GM19328 (cell line): Measurements from ENCODE around the gene SMIM27.
"Not testable (repeated sequence)": the region's sequence is repeated elsewhere in the genome, so short reads cannot be mapped to it uniquely, and the experiment has no call there.

Source experiments
- ATAC-seq: cut with Tn5 transposase; IDR thresholded peaks from one replicate; pipeline ENCODE4 v1.9.1; 2021; ENCODE audit warnings: mild to moderate bottlenecking, moderate library complexity; ENCODE audit not compliant: unreplicated experiment

Gene SMIM27, protein sequence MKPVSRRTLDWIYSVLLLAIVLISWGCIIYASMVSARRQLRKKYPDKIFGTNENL

DNA sequence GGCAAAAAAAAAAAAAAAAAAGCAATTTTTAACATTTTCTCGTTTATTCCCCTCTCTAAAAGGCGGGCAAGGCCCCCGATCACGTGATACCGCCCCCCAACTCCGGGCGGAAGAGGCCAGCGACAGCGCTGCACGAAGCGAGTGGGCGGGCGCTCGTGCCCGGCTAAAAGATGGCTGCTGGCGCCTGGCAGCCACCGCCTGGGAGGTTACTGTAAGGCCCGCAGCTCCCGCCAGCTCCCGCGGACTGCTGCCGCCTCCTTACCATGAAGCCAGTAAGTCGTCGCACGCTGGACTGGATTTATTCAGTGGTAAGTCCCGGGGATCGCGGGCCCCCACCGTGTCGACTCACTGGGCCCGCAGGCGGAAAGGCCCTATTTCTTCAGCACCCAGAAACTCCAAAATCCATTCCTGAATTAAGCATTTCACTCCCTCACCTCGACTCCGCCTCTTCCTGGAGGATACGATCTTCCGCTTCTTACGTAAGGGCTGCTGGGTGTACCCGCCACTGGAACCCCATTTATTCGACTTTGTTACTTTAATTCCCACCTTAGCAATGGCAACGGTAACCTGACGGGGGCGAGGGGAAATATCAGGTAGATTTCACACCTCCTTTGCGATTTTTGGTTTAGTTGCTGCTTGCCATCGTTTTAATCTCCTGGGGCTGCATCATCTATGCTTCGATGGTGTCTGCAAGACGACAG is at the start of gene SMIM27, which contains the start of gene TOPORS:
Gene SMIM27, plus strand, starts transcription at position 156 of the 701 bp plus-strand sequence. Its CDS starts 108 bp downstream, at position 264.
Gene TOPORS, minus strand, starts transcription at position 415 of the 701 bp plus-strand sequence. Its CDS starts 150 bp downstream, at position 265.
- ATAC-seq: peak; percentile 65

DNA sequence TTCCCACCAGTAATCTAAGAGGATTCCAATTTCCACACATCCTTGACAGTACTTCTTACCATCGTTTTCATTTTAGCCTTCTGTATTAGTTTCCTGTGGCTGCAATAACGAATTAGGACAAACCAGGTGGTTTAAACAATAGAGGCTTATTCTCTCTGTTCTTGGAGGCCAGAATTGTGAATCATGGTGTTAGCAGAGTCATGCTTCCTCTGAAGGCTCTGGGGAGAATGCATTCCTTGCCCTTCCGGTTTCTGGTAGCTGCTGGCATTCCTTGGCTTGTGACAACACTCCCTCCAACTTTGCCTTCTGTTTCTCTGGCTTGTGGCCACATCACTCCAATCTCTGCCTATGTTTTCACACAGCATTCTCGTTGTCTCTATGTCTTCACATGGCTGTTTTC is 49.7 kb upstream of the SMIM27 start:
- ATAC-seq: no peak

DNA sequence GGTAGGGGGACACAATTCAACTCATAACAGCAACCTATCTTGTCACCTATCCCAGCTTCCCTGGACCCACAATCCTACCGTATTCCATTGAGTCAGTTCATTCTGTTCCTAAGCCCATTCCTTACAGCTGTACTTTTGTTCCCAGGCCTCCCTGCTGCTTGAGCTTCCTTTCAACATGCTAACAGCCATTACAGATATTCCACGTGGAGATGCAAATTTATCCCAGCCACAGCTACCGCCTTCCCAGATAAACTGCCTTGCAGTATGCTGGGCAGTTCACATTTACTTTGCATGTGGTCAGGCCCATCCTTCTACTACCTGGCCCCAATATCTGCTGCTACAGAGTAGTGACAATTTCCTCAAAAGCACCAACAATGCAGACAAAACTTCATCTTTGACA is 49.1 kb upstream of the SMIM27 start:
- no peak for ATAC-seq

DNA sequence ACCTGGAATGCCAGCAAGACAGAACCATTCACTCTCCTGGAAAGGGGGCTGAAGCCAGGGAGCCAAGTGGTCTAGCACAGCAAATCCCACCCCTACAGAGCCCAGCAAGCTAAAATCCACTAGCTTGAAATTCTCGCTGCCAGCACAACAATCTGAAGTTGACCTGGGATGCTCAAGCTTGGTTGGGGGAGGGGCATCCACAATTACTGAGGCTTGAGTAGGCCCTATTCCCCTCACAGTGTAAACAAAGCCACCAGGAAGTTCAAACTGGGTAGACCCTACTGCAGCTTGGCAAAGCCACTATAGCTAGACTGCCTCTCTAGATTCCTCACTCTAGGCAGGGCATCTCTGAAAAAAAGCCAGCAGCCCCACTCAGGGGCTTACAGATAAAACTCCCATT is 43.4 kb upstream of the SMIM27 start:
- ATAC-seq: no peak

DNA sequence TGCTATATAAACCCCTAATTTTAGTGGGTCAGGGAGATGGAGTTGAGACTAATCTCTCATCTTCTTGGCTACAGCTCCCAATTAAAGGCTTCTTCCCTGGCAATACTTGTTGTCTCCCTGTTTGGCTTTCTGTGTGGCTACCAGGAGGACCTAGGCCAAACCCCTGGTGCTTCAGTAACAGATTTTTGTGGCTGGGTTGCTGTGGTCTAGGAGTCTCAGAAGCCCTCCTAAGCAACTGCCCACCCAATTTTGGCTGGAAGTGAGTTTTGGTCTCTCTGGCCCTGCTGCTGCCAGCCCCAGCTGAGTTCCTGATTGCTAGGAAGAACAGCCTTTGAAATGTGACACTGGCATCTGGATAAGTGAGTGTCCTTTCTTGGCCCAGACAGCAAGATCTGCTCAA is 35.9 kb upstream of the SMIM27 start:
- no peak for ATAC-seq

DNA sequence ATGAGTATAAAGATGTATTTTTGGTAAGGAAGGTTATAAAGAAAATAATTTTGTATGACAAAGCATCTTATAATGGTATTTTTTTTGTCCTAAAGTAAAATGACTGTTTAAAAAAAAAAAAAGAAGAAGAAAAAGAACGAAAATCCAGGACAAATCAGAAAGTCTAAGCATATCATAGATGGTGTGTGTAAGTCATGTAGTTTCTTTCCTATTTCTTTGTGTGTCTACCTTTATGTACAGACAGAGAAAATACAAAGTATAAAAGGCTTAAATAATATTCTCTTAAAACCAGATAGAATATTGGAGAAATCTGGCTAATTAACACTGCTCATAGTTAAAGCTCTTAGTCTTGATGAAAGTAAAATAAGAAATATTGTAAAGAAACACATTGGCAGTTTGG is 33.9 kb upstream of the SMIM27 start:
- no peak for ATAC-seq

DNA sequence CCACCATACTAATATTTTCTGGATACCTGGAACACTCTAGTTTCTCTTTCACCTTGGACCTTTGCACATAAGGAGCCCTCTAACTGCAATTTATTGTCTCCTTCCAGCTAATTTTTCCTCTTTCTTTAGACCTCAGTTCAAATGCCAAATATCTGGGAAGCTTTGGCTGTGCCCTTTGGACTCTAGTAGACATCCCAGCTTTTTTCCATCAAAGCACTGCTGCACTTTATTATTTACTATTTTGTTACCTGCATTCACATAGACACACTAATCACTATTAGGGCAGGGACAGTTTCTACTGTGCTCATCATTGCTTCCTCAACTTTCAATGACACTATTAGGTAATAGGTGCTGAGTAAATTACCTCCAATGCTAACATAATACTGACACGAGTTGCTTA is 28.2 kb upstream of the SMIM27 start:
- no peak for ATAC-seq

DNA sequence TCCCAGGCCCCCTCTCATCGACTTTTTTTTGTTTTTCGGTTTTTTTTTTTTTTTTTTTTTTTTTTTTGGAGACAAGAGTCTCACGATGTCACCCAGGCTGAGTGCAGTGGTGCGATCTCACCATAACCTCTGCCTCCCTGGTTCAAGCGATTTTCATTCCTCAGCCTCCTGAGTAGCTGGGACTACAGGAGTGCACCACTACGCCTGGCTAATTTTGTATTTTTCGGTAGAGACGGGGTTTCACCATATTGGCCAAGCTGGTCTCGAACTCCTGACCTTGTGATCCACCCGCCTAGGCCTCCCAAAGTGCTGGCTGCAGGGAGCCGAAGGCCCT is 27.6 kb upstream of the SMIM27 start:
- ATAC-seq: not testable (repeated sequence)

DNA sequence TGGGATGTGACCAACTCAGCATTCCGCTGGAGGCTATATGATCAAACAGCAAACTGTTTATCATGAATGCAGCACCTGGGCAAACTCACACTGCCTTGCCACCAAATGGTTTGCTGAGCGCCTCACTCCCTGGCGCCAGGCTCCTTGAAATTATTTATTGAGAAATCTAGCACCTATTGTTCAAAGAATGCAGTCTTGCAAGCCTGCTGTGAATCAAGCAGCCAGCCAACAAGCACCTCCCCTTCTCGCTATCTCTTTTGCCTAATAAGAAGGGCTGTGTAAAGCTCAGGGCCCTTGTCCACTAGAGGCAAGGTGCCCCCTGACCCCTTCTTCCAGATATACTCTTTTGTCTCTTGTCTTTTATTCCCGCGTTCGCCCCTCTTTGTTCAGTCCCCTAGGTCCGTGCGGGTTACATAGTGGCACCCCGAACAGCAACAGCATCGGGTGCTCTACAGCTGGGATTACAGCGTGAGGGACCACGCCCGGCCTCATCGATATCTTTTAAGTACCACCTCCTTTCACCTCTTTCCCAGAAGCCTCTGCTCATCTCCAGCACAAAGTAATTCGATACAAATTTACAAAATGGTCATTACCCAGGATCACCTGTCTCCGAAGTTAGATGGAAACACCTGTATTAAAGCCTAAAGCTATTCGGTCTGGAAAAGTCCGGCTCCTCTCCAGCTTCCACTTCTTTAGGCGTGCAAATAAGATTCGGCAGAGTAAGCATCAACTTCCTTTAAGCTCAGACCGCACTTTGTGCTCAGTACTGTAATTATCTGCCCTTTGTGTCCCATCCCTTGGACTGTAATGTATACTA is 27.0 kb upstream of the SMIM27 start:
- peak; percentile 23 for ATAC-seq

DNA sequence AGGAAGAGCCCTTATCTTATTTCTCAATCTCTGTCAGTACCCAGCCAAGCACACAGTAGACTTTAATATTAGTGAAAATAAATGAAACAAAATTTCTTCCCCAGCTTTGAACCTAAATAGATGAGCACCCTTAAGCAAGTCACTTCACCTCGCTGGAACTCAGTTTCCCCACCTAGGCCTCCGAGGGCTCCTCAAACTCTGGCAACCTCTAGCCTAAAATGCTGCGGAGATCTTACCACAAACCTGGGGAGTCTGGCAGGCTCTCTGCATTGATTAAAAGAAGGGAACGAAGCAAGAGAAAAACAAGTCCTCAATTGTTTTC is 26.5 kb upstream of the SMIM27 start:
- no peak for ATAC-seq

DNA sequence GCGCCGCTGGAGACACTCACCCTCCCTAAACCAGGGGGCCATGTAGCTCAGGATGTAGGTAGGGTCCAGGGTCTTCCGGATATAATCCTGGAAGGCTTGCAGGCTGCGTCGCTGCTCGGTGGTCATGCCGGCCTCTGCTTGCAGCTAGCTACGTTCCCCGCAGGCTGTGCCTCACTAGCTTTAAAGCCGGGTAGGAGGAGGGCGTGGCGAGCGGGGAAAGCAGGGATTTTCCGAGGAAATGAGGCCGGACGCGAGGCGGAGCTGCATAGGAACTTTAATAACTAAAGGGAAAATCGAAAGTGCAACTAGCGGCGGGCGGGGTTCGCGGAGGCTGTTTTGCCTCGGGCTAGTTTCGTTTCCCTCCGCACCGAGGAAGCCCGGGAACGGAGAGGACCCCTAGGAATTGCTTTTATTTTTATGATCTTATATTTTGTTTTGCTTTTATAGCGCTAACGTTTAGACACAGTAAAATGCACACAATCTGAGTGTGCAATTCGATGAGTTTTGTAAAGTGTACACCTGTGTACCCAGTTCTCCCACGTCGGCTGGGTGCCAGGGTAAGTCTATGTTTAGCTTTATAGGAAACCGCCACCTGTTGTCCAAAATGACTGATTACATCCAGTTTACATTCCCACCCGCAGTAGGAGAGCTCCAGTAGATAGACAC is 26.0 kb upstream of the SMIM27 start, which contains the start of gene RIGI:
Gene RIGI, minus strand, starts transcription at position 156 of the 666 bp plus-strand sequence. Its CDS starts 30 bp downstream, at position 126.
- peak; percentile 60 for ATAC-seq

DNA sequence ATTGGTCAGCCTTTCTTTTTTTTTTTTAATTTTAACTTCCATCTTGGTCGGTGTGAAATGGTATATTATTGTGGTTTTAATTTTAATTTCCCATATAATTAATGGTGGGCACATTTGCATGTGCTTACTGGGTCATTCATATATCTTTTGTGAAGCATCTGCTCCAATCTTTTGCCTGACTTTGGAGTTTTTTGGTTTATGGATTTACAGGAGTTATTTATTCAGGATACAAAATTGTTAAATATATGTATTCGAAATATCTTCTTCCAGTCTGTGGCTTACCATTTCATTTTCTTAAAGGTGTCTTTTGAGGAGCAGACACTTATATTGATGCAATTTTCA is 25.4 kb upstream of the SMIM27 start:
- ATAC-seq: no peak

DNA sequence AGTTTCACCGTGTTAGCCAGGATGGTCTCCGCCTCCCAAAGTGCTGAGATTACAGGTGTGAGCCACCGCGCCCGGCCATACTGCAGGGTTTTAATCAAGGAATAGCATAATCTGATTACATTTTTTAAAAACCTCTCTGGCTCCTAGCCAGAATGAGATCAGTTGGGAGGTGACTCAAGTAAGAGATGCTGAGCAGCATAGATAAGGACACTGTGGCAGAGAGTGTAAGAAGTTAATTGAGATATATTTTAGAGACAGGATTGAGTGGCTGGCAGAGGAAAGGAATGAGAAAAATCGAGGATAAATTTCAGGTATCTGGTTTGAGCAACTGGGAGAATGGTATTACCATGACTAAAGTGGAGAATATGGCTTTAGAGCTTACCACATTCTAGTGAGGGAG is 18.8 kb upstream of the SMIM27 start:
- ATAC-seq: no peak

DNA sequence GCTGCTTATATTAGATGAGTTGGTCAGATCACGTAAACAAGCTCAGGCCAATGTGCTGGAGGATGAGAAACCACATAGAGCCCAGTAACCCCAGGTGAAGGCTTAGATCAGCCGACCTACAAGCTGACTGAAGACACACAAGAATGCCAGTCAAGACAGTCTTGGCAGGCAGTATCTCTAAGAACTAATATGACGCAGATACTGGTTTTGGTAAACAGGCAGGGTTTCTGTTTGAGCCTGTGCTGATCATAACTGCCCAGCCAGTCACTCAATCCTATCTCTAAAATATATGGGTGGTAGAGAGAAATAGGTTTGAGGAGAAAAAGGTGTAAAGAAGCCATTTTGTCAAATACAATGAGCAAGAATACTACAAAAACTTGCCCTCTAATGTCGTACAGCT is 18.3 kb upstream of the SMIM27 start:
- no peak for ATAC-seq

DNA sequence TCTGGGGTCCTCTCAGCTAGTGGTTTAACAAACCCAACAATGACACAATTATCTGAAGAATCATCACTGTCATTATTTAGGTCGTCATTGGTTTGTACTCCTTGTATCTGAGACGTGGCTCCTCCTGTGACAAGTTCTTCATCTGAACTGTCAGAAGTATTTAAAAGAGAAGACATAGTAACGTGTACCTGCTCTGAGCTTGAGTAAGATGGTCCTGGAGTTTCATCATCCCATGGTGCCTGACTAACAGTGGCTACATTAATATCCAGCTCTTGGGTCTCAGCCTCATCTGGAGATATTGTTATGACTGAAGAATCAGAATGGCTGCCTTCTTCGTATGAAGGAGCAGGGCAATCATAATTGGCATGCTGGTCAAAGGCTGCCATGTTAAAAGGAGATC is 9.1 kb upstream of the SMIM27 start:
- ATAC-seq: no peak

DNA sequence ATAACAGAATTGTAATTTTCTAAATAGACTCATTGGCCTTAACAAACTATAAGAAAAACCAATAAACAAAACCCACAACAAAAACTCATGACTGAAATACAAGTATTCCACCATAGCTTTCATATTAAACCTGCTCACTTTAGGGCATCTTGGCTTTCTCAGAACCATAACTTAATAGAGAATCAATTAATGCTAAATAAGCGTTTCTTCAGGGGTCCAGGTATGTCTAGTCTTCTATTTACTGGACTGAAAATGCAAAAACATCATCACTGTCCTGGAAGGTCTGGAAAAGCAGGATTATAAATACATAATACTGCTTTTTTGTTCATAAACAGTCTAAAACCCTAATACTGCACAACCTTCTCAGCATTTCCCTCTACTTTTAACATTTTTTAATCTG is 6.2 kb upstream of the SMIM27 start:
- no peak for ATAC-seq

DNA sequence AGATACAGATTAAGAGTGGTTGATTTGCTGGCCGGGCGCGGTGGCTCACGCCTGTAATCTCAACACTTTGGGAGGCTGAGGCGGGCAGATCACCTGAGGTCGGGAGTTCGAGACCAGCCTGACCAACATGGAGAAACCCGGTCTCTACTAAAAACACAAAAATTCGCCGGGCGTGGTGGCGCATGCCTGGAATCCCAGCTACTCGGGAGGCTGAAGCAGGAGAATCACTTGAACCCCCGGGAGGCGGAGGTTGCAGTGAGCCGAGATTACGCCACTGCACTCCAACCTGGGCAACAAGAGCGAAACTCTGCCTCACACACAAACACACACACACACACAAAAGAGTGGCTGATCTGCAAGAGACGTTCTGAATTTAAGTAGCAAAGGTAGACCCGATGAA is 3.9 kb upstream of the SMIM27 start:
- not testable (repeated sequence) for ATAC-seq

DNA sequence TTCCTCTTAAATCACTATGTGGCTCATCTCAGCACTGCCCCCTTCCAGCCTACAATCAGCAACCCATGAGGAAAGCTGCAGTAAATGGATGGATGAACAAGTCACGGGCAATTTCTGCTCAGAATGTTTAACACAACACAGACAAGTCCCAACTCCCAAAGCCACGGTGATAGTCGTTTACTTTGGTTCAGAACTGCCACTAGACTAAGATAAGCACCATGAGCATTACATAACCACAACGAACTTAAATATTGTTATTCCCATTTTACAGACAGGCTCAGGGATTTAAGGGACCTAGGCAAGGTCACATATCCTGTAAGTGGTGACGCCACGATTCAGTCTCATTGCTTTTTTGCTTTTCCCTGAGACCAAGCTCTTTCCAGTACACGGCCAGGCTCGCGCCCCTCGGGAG is 2.0 kb upstream of the SMIM27 start:
- no peak for ATAC-seq

DNA sequence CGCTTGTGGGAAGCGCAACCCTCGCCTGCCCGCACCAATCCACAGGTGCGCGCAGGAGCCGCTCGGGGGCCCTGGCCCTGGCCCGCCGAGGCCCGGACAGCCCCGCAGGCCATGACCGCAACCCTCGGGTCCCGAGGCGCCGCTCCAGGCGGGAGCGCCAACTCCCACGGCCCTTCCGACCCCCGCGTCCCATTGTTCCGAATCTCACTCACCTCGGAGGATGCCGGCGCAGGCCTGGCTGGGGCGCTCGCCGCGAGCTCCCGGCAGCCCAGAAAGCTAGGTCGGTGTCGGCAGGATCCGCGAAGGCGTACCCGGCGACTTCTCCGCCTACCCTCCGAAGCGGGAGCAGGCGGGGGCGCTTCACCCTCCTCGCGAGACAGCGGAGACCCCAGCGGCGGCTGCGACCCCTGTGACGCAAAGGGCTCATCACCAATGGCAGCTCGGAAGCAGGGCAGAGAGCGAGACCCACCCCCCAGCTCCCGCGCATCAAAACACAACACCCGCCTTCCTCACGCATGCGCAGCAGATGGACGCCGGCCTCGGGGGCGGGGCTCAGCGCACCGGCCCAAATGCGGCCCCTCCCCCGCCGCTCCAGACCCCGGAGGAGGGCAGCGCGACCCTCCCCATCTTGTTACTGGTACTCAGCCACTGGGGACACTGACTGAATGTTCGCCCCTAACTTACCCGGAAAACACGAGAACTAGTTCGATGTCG is 1.4 kb upstream of the SMIM27 start:
- ATAC-seq: peak; percentile 69

DNA sequence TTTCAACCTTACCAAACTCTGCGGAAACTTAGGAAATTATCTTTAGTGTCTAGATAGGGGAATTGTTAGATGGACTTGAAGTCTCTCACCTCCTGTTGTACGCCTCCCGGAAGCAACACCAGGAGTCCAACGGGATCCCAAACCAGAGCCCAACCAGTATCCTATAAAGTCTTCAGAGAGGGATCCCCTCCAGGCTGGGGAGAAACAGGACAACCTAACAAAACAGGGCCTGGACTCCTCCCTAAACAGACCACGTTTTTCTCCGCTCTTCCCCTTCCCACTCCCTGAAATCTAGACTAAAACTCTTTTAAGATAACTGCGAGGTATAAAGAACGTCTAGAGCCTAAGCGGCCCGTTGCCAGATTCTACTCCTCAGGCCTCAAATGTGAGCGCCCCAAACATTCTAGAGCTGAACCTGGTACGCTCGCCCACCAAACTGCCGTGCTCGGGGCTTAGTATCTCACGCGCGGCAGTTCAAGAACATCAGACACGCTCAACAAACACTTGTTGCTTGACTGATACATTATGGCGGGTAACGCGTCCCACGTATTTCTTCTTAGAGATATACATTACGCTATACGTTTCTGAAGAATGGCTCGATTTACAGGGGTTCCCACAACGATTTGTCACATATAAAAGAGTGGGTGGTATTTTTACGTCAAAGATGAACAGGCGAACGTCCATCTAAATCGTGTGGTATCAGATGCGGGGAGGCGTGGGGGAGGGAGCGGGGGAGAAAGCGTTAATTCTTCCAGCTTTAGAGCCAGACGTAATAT is 663 bp upstream of the SMIM27 start:
- ATAC-seq: peak; percentile 0
